Activated CD4-positive, alpha-beta T cell treated with anti-CD3 and anti-CD28 coated beads, Interleukin-2, amount 50 U/mL, for 24 hours (primary cell): ENCODE measurements around the gene TAF11L11.
"Not testable (repeated sequence)": the region's sequence is repeated elsewhere in the genome, so short reads cannot be mapped to it uniquely, and the experiment has no call there.

Source experiments
- DNase-seq, 2 donors: peaks; one replicate each; pipeline ENCODE4 v3.0.0-alpha.2; 2020; ENCODE audit warnings: low read depth in 1 of 2, low spot score in 1 of 2

TAF11L11 gene

GRCh38 chr5:17603880-17604279 is at the start of gene TAF11L11:
TSS of gene TAF11L11 (plus strand) at chr5:17604183.
- not testable (repeated sequence) for DNase-seq

GRCh38 chr5:17585658-17586057 is 18.3 kb upstream of the TAF11L11 start, which contains the start of gene TAF11L7:
TSS of gene TAF11L7 (minus strand) at chr5:17585758.
- DNase-seq, result not testable (repeated sequence)

GRCh38 chr5:17590860-17591259 is 13.1 kb upstream of the TAF11L11 start, which contains the start of gene TAF11L8:
TSS of gene TAF11L8 (minus strand) at chr5:17590960.
- DNase-seq, result not testable (repeated sequence)

- not testable (repeated sequence) for DNase-seq
Measured at GRCh38 chr5:17594255-17594654, 9.7 kb upstream of the TAF11L11 start, which contains the start of gene TAF11L9. TSS of gene TAF11L9 (minus strand) at chr5:17594394.

- DNase-seq, result not testable (repeated sequence)
Measured at GRCh38 chr5:17597728-17598127, 6.3 kb upstream of the TAF11L11 start, which contains the start of gene TAF11L10. TSS of gene TAF11L10 (minus strand) at chr5:17597828.

GRCh38 chr5:17604951-17605350 is 968 bp downstream of the TAF11L11 start:
- DNase-seq, result no peak

GRCh38 chr5:17607461-17607860 is 3.5 kb downstream of the TAF11L11 start:
- not testable (repeated sequence) for DNase-seq

GRCh38 chr5:17610092-17610491 is 6.1 kb downstream of the TAF11L11 start, which contains the start of gene TAF11L12:
TSS of gene TAF11L12 (plus strand) at chr5:17610392.
- not testable (repeated sequence) for DNase-seq

GRCh38 chr5:17614872-17615605 is 11.1 kb downstream of the TAF11L11 start:
- DNase-seq, result no peak

- DNase-seq, result no peak
Measured at GRCh38 chr5:17619354-17619753, 15.4 kb downstream of the TAF11L11 start.

- DNase-seq, result no peak
Measured at GRCh38 chr5:17620627-17621026, 16.6 kb downstream of the TAF11L11 start.

- DNase-seq, result no peak
Measured at GRCh38 chr5:17625686-17626085, 21.7 kb downstream of the TAF11L11 start.

GRCh38 chr5:17631788-17632187 is 27.8 kb downstream of the TAF11L11 start, which contains the start of gene TAF11L13:
TSS of gene TAF11L13 (plus strand) at chr5:17632088.
- DNase-seq, result not testable (repeated sequence)

- no peak for DNase-seq
Measured at GRCh38 chr5:17634160-17634559, 30.2 kb downstream of the TAF11L11 start, which contains the start of gene TAF11L14. TSS of gene TAF11L14 (plus strand) at chr5:17634460.

- DNase-seq, result not testable (repeated sequence)
Measured at GRCh38 chr5:17649232-17649631, 45.2 kb downstream of the TAF11L11 start.

- not testable (repeated sequence) for DNase-seq
Measured at GRCh38 chr5:17655201-17655759, 51.3 kb downstream of the TAF11L11 start.
